A549 (cell line): ENCODE results near the gene ASB13. TPM values are rescaled to one million over a fixed set of nuclear protein-coding genes. Genes with fewer than 3 reads are reported as not detected.

Experiments
- ATAC-seq, 2 experiments: fragments of 200-7000 bp in 1 of 2; fragments of >200 bp in 1 of 2; cut with Nextera tagmentation in 1 of 2; cut with Tn5 transposase in 1 of 2; 3 replicates each; pipeline versions ENCODE4 v1.8.0 to v1.9.1; 2018 to 2020; ENCODE audit warnings: mild to moderate bottlenecking in 1 of 2, moderate library complexity in 1 of 2
- CTCF ChIA-PET: fragments of 300-600 bp; sonication (Branson Sonifier 250); formaldehyde crosslinking; extraction: SDS; loops from one replicate; lab custom pipeline; 2021; ENCODE audit warnings: antibody characterized with exemption, inconsistent platforms; lab: Yijun Ruan, JAX
- POLR2A ChIA-PET: fragments of 350-600 bp; formaldehyde crosslinking; extraction: SDS; loops from one replicate; lab custom pipeline; 2021; ENCODE audit warnings: antibody characterized with exemption, inconsistent platforms; lab: Yijun Ruan, JAX
- DNase-seq, 2 experiments: peaks; one replicate each; pipeline versions ENCODE4 v3.0.0 to v3.0.0-alpha.2; 2011 to 2016; ENCODE audit warnings: low read depth in 1 of 2, low spot score in 1 of 2
- FAIRE-seq: peaks from 2 replicates; lab custom pipeline; 2011; peaks lifted over from hg19 to GRCh38; lab: Jason Lieb, UNC
- H3K27ac ChIP-seq, 2 experiments: fragments of >200 bp; sonication (Bioruptor Twin); formaldehyde crosslinking; 3 replicates each; pipeline ENCODE4 v1.5.1; 2016 to 2017
- H3K4me1 ChIP-seq: fragments of >200 bp; sonication (Bioruptor Twin); formaldehyde crosslinking; 3 replicates; pipeline ENCODE4 v1.6.1; 2016
- H3K4me2 ChIP-seq: fragments of >200 bp; sonication (Bioruptor Twin); formaldehyde crosslinking; 3 replicates; pipeline ENCODE4 v1.6.1; 2016
- H3K4me3 ChIP-seq: fragments of >200 bp; sonication (Bioruptor Twin); formaldehyde crosslinking; 3 replicates; pipeline ENCODE4 v1.5.1; 2016
- H3K9me3 ChIP-seq: fragments of >200 bp; sonication (Bioruptor Twin); formaldehyde crosslinking; 3 replicates; pipeline ENCODE4 v1.6.1; 2016
- BHLHE40 ChIP-seq: IDR thresholded peaks from 2 replicates; pipeline ENCODE4 v1.6.1; 2012; ENCODE audit warnings: low read depth, low read length, inconsistent platforms
- CBX2 ChIP-seq: fragments of 200-600 bp; sonication (generic); IDR thresholded peaks from 2 replicates; pipeline ENCODE4 v1.6.1; 2016; ENCODE audit warnings: low read depth, mild to moderate bottlenecking, borderline replicate concordance
- CBX8 ChIP-seq: fragments of 200-600 bp; sonication (generic); IDR thresholded peaks from 2 replicates; pipeline ENCODE4 v1.6.1; 2016
- CHD2 ChIP-seq: fragments of 150-350 bp; IDR thresholded peaks from 2 replicates; pipeline ENCODE4 v1.6.1; 2014; ENCODE audit warnings: low read length; ENCODE audit not compliant: partially characterized antibody
- CHD4 ChIP-seq: fragments of 200-600 bp; sonication (generic); IDR thresholded peaks from 2 replicates; pipeline ENCODE4 v1.6.1; 2016; ENCODE audit warnings: antibody characterized with exemption, mild to moderate bottlenecking, borderline replicate concordance
- CTCF ChIP-seq: fragments of >200 bp; sonication (Bioruptor Twin); formaldehyde crosslinking; IDR thresholded peaks from 3 replicates; pipeline ENCODE4 v1.5.1; 2016
- E2F6 ChIP-seq: IDR thresholded peaks from 2 replicates; pipeline ENCODE4 v1.6.1; 2012; ENCODE audit warnings: low read depth, borderline replicate concordance
- EHF ChIP-seq: fragments of 250-450 bp; sonication (Bioruptor Pico); IDR thresholded peaks from 2 replicates; pipeline ENCODE4 v1.5.0; 2020; ENCODE audit warnings: mild to moderate bottlenecking
- EHMT2 ChIP-seq: fragments of 200-600 bp; sonication (generic); IDR thresholded peaks from 2 replicates; pipeline ENCODE4 v1.6.1; 2016; ENCODE audit warnings: antibody characterized with exemption, low read depth, mild to moderate bottlenecking, moderate library complexity
- ELK1 ChIP-seq: fragments of 150-350 bp; IDR thresholded peaks from 2 replicates; pipeline ENCODE4 v1.6.1; 2014; ENCODE audit warnings: low read depth, mild to moderate bottlenecking, low read length
- EP300 ChIP-seq, 2 experiments: fragments of >200 bp; sonication (Bioruptor Twin); formaldehyde crosslinking; IDR thresholded peaks; 2 replicates in 1 of 2; 3 replicates in 1 of 2; pipeline ENCODE4 v1.6.1; 2016 to 2017
- ESRRA ChIP-seq: fragments of 150-350 bp; IDR thresholded peaks from 2 replicates; pipeline ENCODE4 v1.6.1; 2014; ENCODE audit warnings: mild to moderate bottlenecking, low read length, borderline replicate concordance
- FOSB ChIP-seq: fragments of 250-450 bp; sonication (Bioruptor Pico); IDR thresholded peaks from 2 replicates; pipeline ENCODE4 v1.5.0; 2020; ENCODE audit warnings: mild to moderate bottlenecking, moderate library complexity
- FOSL2 ChIP-seq, 2 experiments: fragments of 450-650 bp in 1 of 2; fragments of >200 bp in 1 of 2; sonication (Bioruptor Twin) in 1 of 2; formaldehyde crosslinking; IDR thresholded peaks; 2 replicates each; pipeline versions ENCODE4 v1.5.0 to v1.6.1; 2016 to 2020; ENCODE audit warnings: mild to moderate bottlenecking in 1 of 2, moderate library complexity in 1 of 2
- FOXS1 ChIP-seq: fragments of 250-450 bp; sonication (Bioruptor Pico); IDR thresholded peaks from 2 replicates; pipeline ENCODE4 v1.5.0; 2020; ENCODE audit warnings: mild to moderate bottlenecking, moderate library complexity
- GATA3 ChIP-seq: IDR thresholded peaks from 2 replicates; pipeline ENCODE4 v1.6.1; 2012; ENCODE audit warnings: borderline replicate concordance
- HES2 ChIP-seq: fragments of >200 bp; sonication (Bioruptor Twin); formaldehyde crosslinking; IDR thresholded peaks from 2 replicates; pipeline ENCODE4 v1.6.1; 2016
- HOXA7 ChIP-seq: fragments of 250-450 bp; sonication (Bioruptor Pico); IDR thresholded peaks from 2 replicates; pipeline ENCODE4 v1.5.0; 2020; ENCODE audit warnings: mild to moderate bottlenecking, moderate library complexity
- HOXB5 ChIP-seq: fragments of 250-450 bp; sonication (Bioruptor Pico); IDR thresholded peaks from 2 replicates; pipeline ENCODE4 v1.5.0; 2020; ENCODE audit warnings: mild to moderate bottlenecking, moderate library complexity
- MAX ChIP-seq: IDR thresholded peaks from 2 replicates; pipeline ENCODE4 v1.6.1; 2012
- MAZ ChIP-seq: fragments of 150-350 bp; IDR thresholded peaks from 2 replicates; pipeline ENCODE4 v1.6.1; 2014; ENCODE audit warnings: antibody characterized with exemption, low read depth, low read length, borderline replicate concordance
- NPAS2 ChIP-seq: fragments of 250-450 bp; sonication (Bioruptor Pico); IDR thresholded peaks from 2 replicates; pipeline ENCODE4 v1.8.0; 2022; ENCODE audit warnings: mild to moderate bottlenecking, moderate library complexity, borderline replicate concordance
- NR3C1 ChIP-seq: fragments of >200 bp; sonication (Bioruptor Twin); formaldehyde crosslinking; IDR thresholded peaks from 3 replicates; pipeline ENCODE4 v1.6.1; 2017
- PHF8 ChIP-seq: fragments of 200-600 bp; sonication (generic); IDR thresholded peaks from 2 replicates; pipeline ENCODE4 v1.6.1; 2016; ENCODE audit warnings: low read depth, mild to moderate bottlenecking, antibody characterized with exemption, moderate library complexity, borderline replicate concordance
- POLR2A ChIP-seq: IDR thresholded peaks from 2 replicates; pipeline ENCODE4 v1.6.1; 2012; ENCODE audit warnings: mild to moderate bottlenecking, low read length
- RAD21 ChIP-seq, 2 experiments: fragments of >200 bp in 1 of 2; sonication (Bioruptor Twin) in 1 of 2; formaldehyde crosslinking in 1 of 2; IDR thresholded peaks in 1 of 2; conservative IDR thresholded peaks in 1 of 2; 2 replicates in 1 of 2; 3 replicates in 1 of 2; pipeline ENCODE4 v1.6.1; 2012 to 2018; ENCODE audit warnings: inconsistent platforms in 1 of 2
- RARB ChIP-seq: fragments of 250-450 bp; sonication (Bioruptor Pico); IDR thresholded peaks from 2 replicates; pipeline ENCODE4 v1.8.0; 2021; ENCODE audit warnings: mild to moderate bottlenecking, moderate library complexity
- REST ChIP-seq: fragments of 200-600 bp; sonication (generic); IDR thresholded peaks from 2 replicates; pipeline ENCODE4 v1.6.1; 2016; ENCODE audit warnings: antibody characterized with exemption, mild to moderate bottlenecking, moderate library complexity
- RFX5 ChIP-seq: fragments of 450-650 bp; IDR thresholded peaks from 2 replicates; pipeline ENCODE4 v1.7.1; 2014; ENCODE audit warnings: antibody characterized with exemption, mild to moderate bottlenecking, moderate library complexity
- RNF2 ChIP-seq: fragments of 200-600 bp; sonication (generic); IDR thresholded peaks from 2 replicates; pipeline ENCODE4 v1.6.1; 2016; ENCODE audit warnings: low read depth, mild to moderate bottlenecking, antibody characterized with exemption, moderate library complexity, borderline replicate concordance
- TFCP2L1 ChIP-seq: fragments of 250-450 bp; sonication (Bioruptor Pico); IDR thresholded peaks from 2 replicates; pipeline ENCODE4 v1.5.0; 2021; ENCODE audit warnings: mild to moderate bottlenecking
- TP53 ChIP-seq: fragments of 250-450 bp; sonication (Bioruptor Pico); IDR thresholded peaks from 2 replicates; pipeline ENCODE4 v1.5.0; 2021; ENCODE audit warnings: mild to moderate bottlenecking, moderate library complexity
- ZFP36 ChIP-seq: fragments of 450-650 bp; IDR thresholded peaks from 2 replicates; pipeline ENCODE4 v1.6.1; 2014; ENCODE audit warnings: borderline replicate concordance; ENCODE audit not compliant: partially characterized antibody
- ZNF302 ChIP-seq: fragments of 250-450 bp; sonication (Bioruptor Pico); IDR thresholded peaks from 2 replicates; pipeline ENCODE4 v1.9.0; 2021; ENCODE audit warnings: inconsistent platforms, mild to moderate bottlenecking, moderate library complexity
- ZSCAN20 ChIP-seq: fragments of 250-450 bp; sonication (Bioruptor Pico); IDR thresholded peaks from 2 replicates; pipeline ENCODE4 v1.8.0; 2022; ENCODE audit warnings: mild to moderate bottlenecking, moderate library complexity
- WGBS: methylation state at CpG from one replicate; pipeline ENCODE4 v1.1.6; 2017; ENCODE audit errors: missing lambda C conversion rate; 5-methylcytosine and 5-hydroxymethylcytosine counted together
- polyA plus RNA-seq, 4 experiments: library from polyadenylated mRNA; depleted of rRNA in 3 of 4; stranded (reverse); fragments of >200 nt; fragmentation: RNase III in 1 of 4; extraction: RNeasy Plus Mini Kit Qiagen cat#74134 plus additional on column Dnase treatment in 1 of 4; gene quantifications; 2 replicates in 3 of 4; 3 replicates in 1 of 4; pipeline ENCODE4 v1.2.3, GENCODE V29; 2011 to 2017

ASB13 gene
- polyA plus RNA-seq, 2 of the 4 experiments (the other 2 are of a cell fraction) = 10.9 to 12.9 TPM

GRCh38 chr10:5595994-5596471 lies 70.4 kb downstream of the ASB13 start (continued):
- TF ChIP-seq ESRRA (no peak), MAZ (no peak), CHD2 (no peak), PHF8 (no peak), ZSCAN20 (CRISPR knock-in tag) (no peak), BHLHE40 (no peak), POLR2A (no peak), NPAS2 (CRISPR knock-in tag) (no peak), NR3C1 (no peak), REST (no peak), HES2 (no peak), EHMT2 (no peak), TP53 (CRISPR knock-in tag) (no peak), MAX (peak; percentile 65), RNF2 (no peak), CHD4 (no peak), TFCP2L1 (CRISPR knock-in tag) (no peak), ZFP36 (no peak), FOXS1 (no peak), FOSL2 (IDR thresholded peaks at IDR 0.05) (0 out of 2 replicates have a peak, but pooled peaks have one; percentile 49), FOSL2 (CRISPR knock-in tag; IDR thresholded peaks at IDR 0.05) (peak; percentile 63), GATA3 (no peak), ZNF302 (CRISPR knock-in tag) (no peak), HOXA7 (CRISPR knock-in tag) (no peak), ELK1 (no peak), CBX2 (no peak)
- TF ChIP-seq, all 56 proteins: peak for 5

GRCh38 chr10:5595591-5595990 lies 70.8 kb downstream of the ASB13 start:
- Histone ChIP-seq H3K9me3 (no peaks in the 10 kb centered on the region), H3K4me1 (peaks cover 30% of the 10 kb centered on the region), H3K4me3 (no peak overlapping the region), H3K27ac (peak overlapping the region; percentile 84 to 85), H3K4me2 (peak overlapping the region; percentile 71)
- DNase-seq (no peak), ATAC-seq (peak in 1 of 2 experiments; percentile 55; a peak in 2 of 6 replicates), FAIRE-seq (no peak)
- 49% methylated on average over 7 of the region's 7 CpGs for WGBS
- CTCF ChIA-PET = interaction anchor here (0.7 to 13.9 kb wide), 6 partner anchors 9 to 212 kb away, joined by 3 to 108 read pairs (median 3); no protein-coding TSS in a partner anchor
- POLR2A ChIA-PET = interaction anchor here (1.0 to 1.7 kb wide), 2 partner anchors 47 to 49 kb away, joined by 3 to 6 read pairs; no protein-coding TSS in a partner anchor
- TF ChIP-seq RARB = no peak
- no peak for TF ChIP-seq TFCP2L1 (CRISPR knock-in tag)
- TF ChIP-seq E2F6 = no peak
- no peak for TF ChIP-seq PHF8
- no peak for TF ChIP-seq EHF
- TF ChIP-seq CTCF = no peak
- TF ChIP-seq MAZ = no peak
- TF ChIP-seq RFX5 = no peak
- TF ChIP-seq HOXB5 (CRISPR knock-in tag) = no peak
- no peak for TF ChIP-seq CBX8
- no peak for TF ChIP-seq EP300 (IDR thresholded peaks at IDR 0.05)
- no peak for TF ChIP-seq RAD21 (conservative IDR thresholded peaks at IDR 0.05 in 1 of 2, IDR thresholded peaks at IDR 0.05 in 1 of 2)
- TF ChIP-seq FOSB (CRISPR knock-in tag) = no peak
